SU-DHL-6 (cell line): Measurements from ENCODE around the gene TSPAN10.

Source experiments
- H2AFZ ChIP-seq: fragments of 200-600 bp; sonication (generic); 2 replicates; pipeline ENCODE4 v1.6.1; 2014; ENCODE audit warnings: low read depth, mild to moderate bottlenecking, moderate library complexity, mixed read lengths, antibody characterized with exemption, low read length; ENCODE audit not compliant: severe bottlenecking
- H3F3A ChIP-seq: fragments of 200-600 bp; shearing (Covaris generic); 2 replicates; pipeline ENCODE4 v1.6.0; 2016; ENCODE audit warnings: antibody characterized with exemption, mild to moderate bottlenecking; ENCODE audit not compliant: insufficient read depth
- H3K27ac ChIP-seq: fragments of 200-600 bp; sonication (generic); 2 replicates; pipeline ENCODE4 v1.5.1; 2016; ENCODE audit warnings: low read depth, mild to moderate bottlenecking, low read length, moderate library complexity, mixed read lengths
- H3K27me3 ChIP-seq: fragments of 200-600 bp; sonication (generic), shearing (Covaris generic); 2 replicates; pipeline ENCODE4 v1.6.0; 2014; ENCODE audit warnings: mild to moderate bottlenecking, low read length
- H3K36me3 ChIP-seq: fragments of 200-600 bp; sonication (generic); 2 replicates; pipeline ENCODE4 v1.6.1; 2014; ENCODE audit warnings: mild to moderate bottlenecking, low read length, mixed read lengths
- H3K4me2 ChIP-seq: fragments of 300-600, 200-600 bp; shearing (Covaris generic), sonication (generic); 2 replicates; pipeline ENCODE4 v1.6.0; 2014; ENCODE audit warnings: low read length, low read depth, mild to moderate bottlenecking; ENCODE audit not compliant: poor library complexity, severe bottlenecking
- H3K4me3 ChIP-seq: fragments of 200-600 bp; sonication (generic); 2 replicates; pipeline ENCODE4 v1.5.1; 2014; ENCODE audit warnings: antibody characterized with exemption, low read length, mild to moderate bottlenecking, mixed read lengths; ENCODE audit not compliant: insufficient read depth, poor library complexity, severe bottlenecking
- H3K79me2 ChIP-seq: fragments of 200-600 bp; sonication (generic); 2 replicates; pipeline ENCODE4 v1.6.1; 2014; ENCODE audit warnings: mild to moderate bottlenecking, low read length, moderate library complexity; ENCODE audit not compliant: insufficient read depth
- H3K9ac ChIP-seq: fragments of 200-600 bp; sonication (generic); 2 replicates; pipeline ENCODE4 v1.7.0; 2014; ENCODE audit warnings: mild to moderate bottlenecking, low read length
- H3K9me2 ChIP-seq: fragments of 200-600 bp; sonication (generic); replicated peaks from 2 replicates; pipeline ENCODE4 v1.6.1; 2014; ENCODE audit warnings: low read length; ENCODE audit not compliant: insufficient read depth
- H3K9me3 ChIP-seq: fragments of 200-600 bp; sonication (generic); 2 replicates; pipeline ENCODE4 v1.6.1; 2014; ENCODE audit warnings: low read length, mixed read lengths; ENCODE audit not compliant: insufficient read depth
- H4K20me1 ChIP-seq: fragments of 200-600 bp; sonication (generic); 2 replicates; pipeline ENCODE4 v1.6.1; 2014; ENCODE audit warnings: low read depth, mild to moderate bottlenecking, antibody characterized with exemption, low read length, moderate library complexity, mixed read lengths
- CTCF ChIP-seq: fragments of 200-600 bp; sonication (generic); IDR thresholded peaks from one replicate; pipeline ENCODE4 v1.5.1; 2017; ENCODE audit warnings: antibody characterized with exemption, mild to moderate bottlenecking, low read length, moderate library complexity; ENCODE audit not compliant: insufficient read depth, poor library complexity, severe bottlenecking
- EZH2phosphoT487 ChIP-seq: fragments of 200-600 bp; sonication (generic), shearing (Covaris generic); conservative IDR thresholded peaks from 2 replicates; pipeline ENCODE4 v1.6.1; 2018; ENCODE audit warnings: mild to moderate bottlenecking, antibody characterized with exemption, low read length, moderate library complexity, mixed read lengths

TSPAN10 gene

GRCh38 chr17:81683208-81683583, 46.2 kb downstream of the TSPAN10 start:
- TF ChIP-seq CTCF, result no peak
- no peak for TF ChIP-seq EZH2phosphoT487
- no peaks in the 10 kb centered on the region for H3K9me2 ChIP-seq
- peaks cover 49% of the 10 kb centered on the region for H3K79me2 ChIP-seq
- peak overlapping the region; percentile 52 for H2AFZ ChIP-seq
- H3K36me3 ChIP-seq, result no peaks in the 10 kb centered on the region
- no peaks in the 10 kb centered on the region for H3K27me3 ChIP-seq
- H3F3A ChIP-seq, result no peaks in the 10 kb centered on the region
- peak overlapping the region; percentile 33; the same call in 1 of the 2 replicates for H3K27ac ChIP-seq
- peak overlapping the region; percentile 86 for H3K9ac ChIP-seq
- peak overlapping the region; percentile 83 for H3K4me3 ChIP-seq
- H4K20me1 ChIP-seq, result no peaks in the 10 kb centered on the region
- H3K4me2 ChIP-seq, result peak overlapping the region; percentile 64
- H3K9me3 ChIP-seq, result no peaks in the 10 kb centered on the region

- TF ChIP-seq EZH2phosphoT487 (no peak), CTCF (no peak)
- H3K9ac ChIP-seq, result peak within 1 kb of the TSS; percentile 86
- no peaks in the 10 kb centered on the region for H3K27me3 ChIP-seq
- H3F3A ChIP-seq, result no peaks in the 10 kb centered on the region
- H3K9me3 ChIP-seq, result no peaks in the 10 kb centered on the region
- H3K4me3 ChIP-seq, result peak within 1 kb of the TSS; percentile 84
- no peaks in the 10 kb centered on the region for H3K36me3 ChIP-seq
- peak within 1 kb of the TSS; percentile 33; the same call in 1 of the 2 replicates for H3K27ac ChIP-seq
- H3K4me2 ChIP-seq, result peak within 1 kb of the TSS; percentile 76
- no peaks in the 10 kb centered on the region for H3K9me2 ChIP-seq
- no peaks in the 10 kb centered on the region for H4K20me1 ChIP-seq
- peaks cover 49% of the 10 kb centered on the region for H3K79me2 ChIP-seq
- peak within 1 kb of the TSS; percentile 52 for H2AFZ ChIP-seq
These were observed 46.8 kb downstream of the TSPAN10 start, which contains the start of the genes ARL16 and HGS for GRCh38 chr17:81683584-81684441. Gene ARL16 (minus strand): TSS chr17:81683797. CDS start chr17:81683753, 44 bp downstream. Gene HGS (plus strand): TSS chr17:81684011. CDS start chr17:81684067, 56 bp downstream.

GRCh38 chr17:81684442-81684911, 47.5 kb downstream of the TSPAN10 start:
- H3K36me3 ChIP-seq, result no peaks in the 10 kb centered on the region
- H2AFZ ChIP-seq, result no peak overlapping the region
- H3K9me2 ChIP-seq, result no peaks in the 10 kb centered on the region
- H3K9ac ChIP-seq, result peak overlapping the region; percentile 86
- H4K20me1 ChIP-seq, result no peaks in the 10 kb centered on the region
- H3K4me3 ChIP-seq, result peak overlapping the region; percentile 84
- H3K27ac ChIP-seq, result peak overlapping the region; percentile 12; the same call in 1 of the 2 replicates
- H3F3A ChIP-seq, result no peaks in the 10 kb centered on the region
- H3K79me2 ChIP-seq, result peaks cover 49% of the 10 kb centered on the region
- no peaks in the 10 kb centered on the region for H3K27me3 ChIP-seq
- H3K9me3 ChIP-seq, result no peaks in the 10 kb centered on the region
- TF ChIP-seq CTCF, result no peak
- TF ChIP-seq EZH2phosphoT487, result no peak
- peak overlapping the region; percentile 76 for H3K4me2 ChIP-seq
